ENCODE data around the gene ZNF319.

DNA sequence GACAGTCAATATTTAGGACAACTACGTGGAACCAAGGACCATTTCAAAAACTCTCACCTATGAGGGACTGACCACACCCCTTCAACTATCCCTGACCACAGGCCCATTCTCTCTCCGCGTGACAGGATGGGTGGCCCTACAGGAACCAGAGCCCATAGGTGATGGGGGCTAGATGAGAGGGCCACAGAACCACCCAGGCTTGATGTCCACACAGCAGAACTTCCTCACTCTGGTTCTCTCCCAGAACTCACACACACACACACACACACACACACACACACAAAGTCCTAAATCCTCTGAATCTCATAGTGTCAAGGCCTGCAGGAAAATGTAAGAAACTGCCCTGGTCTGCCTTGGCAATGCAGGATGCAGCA lies 1.5 kb downstream of the ZNF319 start:
- TF ChIP-seq SMC3 (IDR thresholded peaks at IDR 0.05; ENCODE audit: low read depth, low read length), result no peak
- TF ChIP-seq, protein P1, sequence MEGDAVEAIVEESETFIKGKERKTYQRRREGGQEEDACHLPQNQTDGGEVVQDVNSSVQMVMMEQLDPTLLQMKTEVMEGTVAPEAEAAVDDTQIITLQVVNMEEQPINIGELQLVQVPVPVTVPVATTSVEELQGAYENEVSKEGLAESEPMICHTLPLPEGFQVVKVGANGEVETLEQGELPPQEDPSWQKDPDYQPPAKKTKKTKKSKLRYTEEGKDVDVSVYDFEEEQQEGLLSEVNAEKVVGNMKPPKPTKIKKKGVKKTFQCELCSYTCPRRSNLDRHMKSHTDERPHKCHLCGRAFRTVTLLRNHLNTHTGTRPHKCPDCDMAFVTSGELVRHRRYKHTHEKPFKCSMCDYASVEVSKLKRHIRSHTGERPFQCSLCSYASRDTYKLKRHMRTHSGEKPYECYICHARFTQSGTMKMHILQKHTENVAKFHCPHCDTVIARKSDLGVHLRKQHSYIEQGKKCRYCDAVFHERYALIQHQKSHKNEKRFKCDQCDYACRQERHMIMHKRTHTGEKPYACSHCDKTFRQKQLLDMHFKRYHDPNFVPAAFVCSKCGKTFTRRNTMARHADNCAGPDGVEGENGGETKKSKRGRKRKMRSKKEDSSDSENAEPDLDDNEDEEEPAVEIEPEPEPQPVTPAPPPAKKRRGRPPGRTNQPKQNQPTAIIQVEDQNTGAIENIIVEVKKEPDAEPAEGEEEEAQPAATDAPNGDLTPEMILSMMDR (conservative IDR thresholded peaks at IDR 0.05; ENCODE audit: low read depth, low read length), result no peak
- no peak for TF ChIP-seq POLR2A (IDR thresholded peaks at IDR 0.05; ENCODE audit: low read depth, low read length)
- TF ChIP-seq MXI1 (IDR thresholded peaks at IDR 0.05; ENCODE audit: borderline replicate concordance, low read depth, low read length), result no peak
- TF ChIP-seq BHLHE40 (IDR thresholded peaks at IDR 0.05; ENCODE audit: low read depth, low read length), result no peak
- no peak for TF ChIP-seq RAD21 (IDR thresholded peaks at IDR 0.05; ENCODE audit: low read length)
- TF ChIP-seq CEBPB (IDR thresholded peaks at IDR 0.05; ENCODE audit: low read depth, low read length), result no peak
- no peak for TF ChIP-seq RFX5 (IDR thresholded peaks at IDR 0.05; ENCODE audit: low read depth, low read length)
- no peak for TF ChIP-seq RCOR1 (IDR thresholded peaks at IDR 0.05; ENCODE audit: insufficient replicate concordance, low read length)
